Frontal cortex (tissue), 4 donors: Measurements from ENCODE around the gene SMIM24. TPM values are rescaled to one million over a fixed set of nuclear protein-coding genes. Genes with fewer than 3 reads are reported as not detected.
"Not testable (repeated sequence)": the region's sequence is repeated elsewhere in the genome, so short reads cannot be mapped to it uniquely, and the experiment has no call there.

Experiments
- DNase-seq, 2 donors: peaks; one replicate each; pipeline ENCODE4 v3.0.0; 2012; ENCODE audit warnings: low spot score in 2 of 2
- FAIRE-seq: peaks from 2 replicates; lab custom pipeline; 2012; peaks lifted over from hg19 to GRCh38; lab: Jason Lieb, UNC
- total RNA-seq: library from RNA; depleted of rRNA; stranded (reverse); fragments of >200 nt; gene quantifications from one replicate; pipeline ENCODE4 v1.2.3, GENCODE V29; 2014
- donor health status: control.
- donor health status: control.
- donor health status: control.

Gene SMIM24
- total RNA-seq: not detected

DNA sequence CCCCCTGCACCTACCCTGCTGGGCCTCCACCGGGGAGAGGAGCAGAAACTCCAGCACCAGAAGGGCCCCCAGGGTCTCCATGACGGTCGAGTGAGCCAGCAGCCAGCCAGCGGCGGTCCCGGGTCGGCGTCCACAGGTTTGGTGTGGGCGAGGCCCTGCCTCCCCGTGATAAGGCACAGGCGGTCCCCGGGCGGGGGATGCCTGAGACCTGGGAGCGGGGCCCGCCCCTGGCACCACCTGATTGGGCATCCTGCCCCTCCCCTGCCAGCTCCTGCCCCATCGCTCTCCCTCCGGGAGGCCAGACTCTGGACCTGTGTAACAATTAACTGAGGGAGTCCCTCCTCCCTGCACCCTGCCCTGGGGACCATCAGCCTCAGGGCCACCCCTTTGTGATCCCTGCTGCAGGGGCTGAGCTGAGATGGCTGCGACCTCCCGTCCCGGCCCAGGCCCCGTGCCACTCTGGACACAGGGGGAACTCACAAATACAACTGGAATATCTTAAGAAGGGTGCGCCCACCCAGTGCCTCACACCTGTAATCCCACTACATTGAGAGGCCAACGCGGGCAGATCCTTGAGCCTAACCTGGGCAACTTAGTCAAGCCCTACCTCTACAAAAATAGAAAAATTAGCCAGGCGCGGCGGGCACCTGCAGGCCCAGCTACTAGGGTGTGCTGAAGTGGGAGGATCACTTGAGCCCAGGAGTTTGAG is at the start of gene SMIM24:
Gene SMIM24, minus strand, starts transcription at position 143 of the 709 bp plus-strand sequence. Its CDS starts 62 bp downstream, at position 81.
- DNase-seq (no peak), FAIRE-seq (no peak)

GRCh38 chr19:3529299-3529698 is 49.0 kb upstream of the SMIM24 start:
- not testable (repeated sequence) for FAIRE-seq, DNase-seq

DNA sequence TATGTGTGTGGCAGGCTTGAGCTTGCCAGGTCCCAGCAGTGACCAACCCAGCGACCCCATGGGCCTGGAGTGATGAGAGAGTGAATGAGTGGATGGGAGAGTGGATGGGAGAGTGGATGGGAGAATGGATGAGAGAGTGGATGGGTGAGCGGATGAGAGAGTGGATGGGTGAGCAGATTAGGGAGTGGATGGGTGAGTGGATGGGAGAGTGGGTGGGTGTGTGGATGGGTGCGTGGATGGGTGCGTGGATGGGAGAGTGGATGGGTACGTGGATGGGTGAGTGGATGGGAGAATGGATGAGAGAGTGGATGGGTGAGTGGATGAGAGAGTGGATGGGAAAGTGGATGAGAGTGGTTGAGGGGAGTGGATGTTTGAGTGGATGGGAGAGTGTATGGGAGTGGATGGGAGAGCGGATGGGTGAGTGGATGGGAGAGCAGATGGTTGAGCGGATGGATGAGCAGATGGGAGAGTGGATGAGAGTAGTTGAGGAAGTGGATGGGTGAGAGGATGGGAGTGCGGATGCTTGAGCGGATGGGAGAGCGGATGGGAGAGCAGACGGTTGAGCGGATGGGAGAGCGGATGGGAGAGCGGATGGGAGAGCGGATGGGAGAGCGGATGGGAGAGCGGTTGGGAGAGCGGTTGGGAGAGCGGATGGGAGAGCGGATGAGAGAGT is 48.4 kb upstream of the SMIM24 start:
- no peak for DNase-seq

DNA sequence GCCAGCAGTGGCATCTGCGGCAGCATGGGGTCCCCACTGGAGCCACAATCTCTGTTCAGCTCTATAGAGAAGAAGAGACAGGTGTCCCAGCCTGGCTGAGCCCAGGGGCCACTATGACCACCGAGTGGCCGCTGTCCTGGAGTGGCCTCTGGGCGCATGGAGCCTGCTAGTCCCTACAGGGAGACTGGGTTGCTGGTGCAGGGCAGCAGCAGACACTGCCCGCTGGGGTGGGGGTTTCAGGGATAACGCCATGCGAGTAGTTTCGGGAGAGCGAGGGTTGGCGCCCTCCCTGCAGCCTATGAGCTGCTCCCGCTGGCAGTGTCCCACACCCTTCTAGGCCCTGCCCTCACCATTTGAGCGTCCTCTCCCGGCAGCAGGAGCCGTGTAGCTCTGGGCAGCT is 47.8 kb upstream of the SMIM24 start:
- no peak for DNase-seq
- FAIRE-seq: no peak

More for the DNA sequence above, 48.4 kb upstream of the SMIM24 start:
- no peak for FAIRE-seq

DNA sequence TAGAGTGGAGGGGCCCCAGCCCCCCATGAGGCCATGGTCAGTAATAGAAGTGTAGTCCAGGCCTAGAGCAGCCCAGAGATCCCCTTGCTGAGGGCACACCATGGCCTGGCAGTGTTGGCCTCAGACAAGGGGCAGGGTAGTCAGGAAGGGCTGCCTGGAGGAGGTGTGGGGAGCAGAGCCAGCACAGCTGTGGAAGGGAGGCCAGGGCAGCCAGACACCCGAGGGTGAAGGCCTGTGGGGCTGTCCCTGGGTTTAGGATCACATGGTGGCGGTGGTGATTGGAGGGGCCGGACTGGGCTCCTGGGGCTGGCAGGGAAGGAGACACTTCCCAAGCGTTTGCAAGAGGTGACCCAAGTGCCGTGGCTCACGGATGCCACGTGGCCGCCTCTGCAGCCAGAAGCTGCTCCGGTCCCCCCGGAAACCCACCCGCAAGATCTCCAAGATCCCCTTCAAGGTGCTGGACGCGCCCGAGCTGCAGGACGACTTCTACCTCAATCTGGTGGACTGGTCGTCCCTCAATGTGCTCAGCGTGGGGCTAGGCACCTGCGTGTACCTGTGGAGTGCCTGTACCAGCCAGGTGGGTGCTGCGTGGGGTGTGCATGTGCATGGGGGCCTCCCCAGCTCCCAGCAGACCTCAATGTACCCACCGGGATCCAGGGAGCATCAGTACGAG is 47.0 kb upstream of the SMIM24 start:
- no peak for FAIRE-seq
- DNase-seq: no peak

- DNase-seq: no peak
- no peak for FAIRE-seq
Observed at GRCh38 chr19:3526507-3527237, 46.3 kb upstream of the SMIM24 start.

DNA sequence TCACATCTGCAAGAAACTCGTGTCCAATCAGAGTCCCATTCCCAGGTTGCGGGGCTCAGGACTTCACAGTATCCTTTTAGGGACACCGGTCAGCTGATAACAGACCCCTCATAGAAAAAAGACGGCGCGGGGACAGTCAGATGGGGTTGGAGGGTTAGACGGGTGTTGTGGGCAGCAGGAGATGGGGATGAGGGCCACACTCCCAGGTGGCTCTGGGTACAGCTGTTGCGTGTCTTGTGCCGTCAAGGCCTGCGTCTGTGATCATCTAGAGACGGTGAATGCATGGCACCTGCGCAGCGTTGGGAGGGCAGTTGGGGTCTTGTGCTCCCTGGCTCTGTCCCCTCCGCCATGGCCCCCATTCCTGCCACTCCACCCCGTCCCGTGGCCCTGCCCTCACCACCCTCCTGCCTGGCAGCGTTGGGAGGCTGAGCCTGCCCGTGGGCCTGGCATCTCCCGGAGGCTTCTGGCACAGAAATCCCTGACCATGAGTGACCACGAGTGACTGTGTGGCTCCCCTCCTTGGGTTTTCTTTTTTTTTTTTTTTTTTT is 44.7 kb upstream of the SMIM24 start:
- no peak for FAIRE-seq
- DNase-seq: no peak

GRCh38 chr19:3524078-3524842 is 43.9 kb upstream of the SMIM24 start:
- FAIRE-seq: no peak
- DNase-seq: no peak

DNA sequence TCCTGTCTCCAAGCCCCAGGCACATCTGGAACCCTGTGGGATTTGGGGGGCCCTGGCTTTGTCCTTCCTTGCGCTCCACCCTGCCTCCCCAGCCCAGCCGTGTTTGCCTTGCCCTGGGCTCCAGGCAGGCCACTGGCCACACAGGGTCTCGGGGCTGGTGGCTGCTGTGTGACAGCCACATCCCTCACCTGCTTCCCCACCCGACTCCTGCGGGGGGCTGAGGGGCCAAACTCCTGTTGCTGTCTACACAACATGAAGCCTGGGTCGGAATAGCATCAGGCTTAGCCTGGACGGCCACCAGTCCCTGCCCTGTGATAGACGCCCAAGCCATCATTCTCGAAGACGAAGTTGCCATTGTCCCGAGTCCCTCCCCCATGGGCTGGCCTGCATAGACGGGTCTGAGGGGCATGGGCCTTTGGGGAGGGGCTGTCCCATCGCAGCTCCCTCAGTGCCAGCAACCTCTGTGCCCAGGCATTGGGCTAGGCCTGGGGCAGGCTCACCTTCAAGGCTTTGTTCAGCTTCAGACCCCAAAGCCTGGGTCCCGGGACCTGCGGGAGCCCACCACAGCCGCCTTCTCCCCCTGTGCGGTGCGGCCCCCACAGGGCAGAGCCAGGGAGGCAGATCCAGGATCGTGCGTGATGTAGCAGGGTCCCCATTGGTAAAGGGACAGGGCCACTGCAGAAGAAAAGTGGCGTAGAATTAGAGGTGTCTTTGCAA is 43.2 kb upstream of the SMIM24 start:
- no peak for DNase-seq
- no peak for FAIRE-seq

DNA sequence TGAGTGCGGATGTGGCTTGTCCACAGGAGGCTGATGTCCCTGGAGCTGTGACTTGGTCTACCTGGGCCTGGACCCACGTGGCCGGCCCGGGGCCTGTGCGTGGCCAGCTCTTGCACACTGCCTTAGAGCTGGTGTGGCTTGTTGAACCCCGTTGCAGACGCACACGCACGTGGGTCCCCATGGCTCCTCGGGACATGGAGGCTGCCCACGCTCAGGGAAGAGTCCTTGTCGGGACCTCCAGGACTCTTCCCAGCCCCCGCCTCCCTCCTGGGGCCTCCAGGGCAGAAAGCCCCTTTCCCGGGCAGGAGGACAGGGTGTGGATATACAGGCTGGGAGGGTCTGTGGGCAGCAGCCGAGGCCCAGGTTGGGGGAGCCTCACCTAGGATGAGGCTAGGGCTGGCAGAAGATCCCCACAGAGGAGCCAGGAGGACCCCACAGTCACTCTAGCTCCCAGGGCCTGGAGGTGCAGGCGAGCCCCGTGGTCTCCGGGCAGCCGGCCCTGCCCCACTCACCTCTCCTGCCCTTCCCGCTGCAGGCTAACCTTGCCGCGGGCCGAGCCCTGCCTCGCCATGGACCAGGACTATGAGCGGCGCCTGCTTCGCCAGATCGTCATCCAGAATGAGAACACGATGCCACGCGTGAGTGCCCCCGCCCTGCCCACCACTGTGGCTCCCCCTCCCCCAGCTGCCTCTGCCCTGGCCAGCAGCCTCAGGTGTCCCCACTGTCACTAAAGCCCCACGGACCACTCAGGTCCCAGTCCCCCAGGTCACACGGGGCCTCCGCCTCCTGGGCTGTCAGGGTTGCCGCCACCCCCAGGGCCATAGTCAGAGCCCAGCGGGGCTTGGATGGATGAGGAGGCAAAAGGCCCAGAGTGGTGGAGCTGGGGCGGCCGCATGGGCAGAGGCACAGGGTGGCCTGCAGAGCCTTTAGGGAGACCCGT is 42.4 kb upstream of the SMIM24 start:
- DNase-seq (no peak), FAIRE-seq (no peak)

GRCh38 chr19:3521104-3521445 is 40.8 kb upstream of the SMIM24 start:
- FAIRE-seq: no peak

DNA sequence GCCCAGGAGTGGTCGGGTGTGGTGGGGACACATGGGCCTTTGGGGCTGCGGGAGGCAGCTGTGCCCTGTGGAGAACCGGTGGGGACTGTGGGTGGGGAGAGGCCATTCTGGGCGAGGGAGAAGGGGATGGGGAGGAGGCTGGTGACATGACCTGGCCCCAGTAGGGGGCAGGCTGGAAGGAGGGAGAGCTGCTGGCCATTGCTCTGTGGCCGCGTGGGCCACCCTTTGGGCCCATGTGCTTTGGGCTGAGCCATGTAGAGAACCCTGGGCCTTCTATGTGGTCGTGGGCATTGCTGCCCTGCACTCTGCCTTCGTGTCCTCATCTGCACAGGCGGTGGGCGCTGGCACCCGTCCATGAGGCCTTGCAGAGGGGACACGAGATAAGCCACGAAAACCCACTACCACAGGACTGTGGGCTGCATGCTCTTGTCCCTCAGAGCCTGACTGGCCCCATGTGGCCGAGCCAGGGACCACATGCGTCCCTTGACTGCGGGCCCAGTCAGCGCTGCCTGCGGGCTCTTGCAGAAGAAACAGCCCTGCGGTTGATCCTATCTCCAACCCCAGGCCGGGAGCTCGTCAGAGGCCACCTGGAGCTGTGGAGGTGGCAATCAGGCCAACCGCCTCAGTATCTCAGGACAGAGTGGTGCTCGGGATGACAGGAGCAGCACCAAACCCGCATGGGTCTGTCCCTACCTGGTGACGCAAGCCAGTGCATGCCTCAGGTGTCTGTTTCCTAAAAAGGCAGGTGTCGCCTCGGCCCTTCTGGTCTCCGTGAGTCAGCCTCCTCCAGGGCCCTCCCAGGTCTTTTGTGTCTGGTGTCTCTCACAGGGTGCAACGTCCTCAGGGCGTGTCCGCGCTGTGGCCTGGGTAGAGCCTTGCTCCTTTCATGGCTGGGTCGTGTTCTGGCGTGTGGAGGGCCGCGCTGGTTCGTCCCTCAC is 40.1 kb upstream of the SMIM24 start:
- FAIRE-seq: no peak
- DNase-seq: no peak

More at GRCh38 chr19:3521104-3521445, 40.8 kb upstream of the SMIM24 start:
- DNase-seq: no peak

- DNase-seq: no peak
- no peak for FAIRE-seq
Observed at GRCh38 chr19:3519126-3519525, 38.8 kb upstream of the SMIM24 start.

DNA sequence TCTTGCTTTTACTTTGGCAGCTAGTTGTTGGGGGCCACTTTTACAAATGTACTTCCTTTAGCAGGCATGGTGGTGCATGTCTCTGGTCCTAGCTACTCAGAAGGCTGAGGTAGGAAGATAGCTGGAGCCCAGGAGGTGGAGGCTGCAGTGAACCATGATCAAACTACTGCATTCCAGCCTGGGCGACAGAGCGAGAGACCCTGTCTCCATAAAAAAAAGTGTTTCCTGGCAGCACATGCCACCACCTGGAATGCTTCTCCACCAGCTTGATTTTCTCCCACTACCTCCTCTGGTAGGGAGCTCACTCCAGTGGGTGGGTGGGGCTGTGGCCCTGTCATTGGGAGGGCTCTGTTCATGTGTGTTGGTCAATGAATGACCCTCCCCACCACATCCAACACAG is 38.3 kb upstream of the SMIM24 start:
- DNase-seq: no peak
- FAIRE-seq: no peak

DNA sequence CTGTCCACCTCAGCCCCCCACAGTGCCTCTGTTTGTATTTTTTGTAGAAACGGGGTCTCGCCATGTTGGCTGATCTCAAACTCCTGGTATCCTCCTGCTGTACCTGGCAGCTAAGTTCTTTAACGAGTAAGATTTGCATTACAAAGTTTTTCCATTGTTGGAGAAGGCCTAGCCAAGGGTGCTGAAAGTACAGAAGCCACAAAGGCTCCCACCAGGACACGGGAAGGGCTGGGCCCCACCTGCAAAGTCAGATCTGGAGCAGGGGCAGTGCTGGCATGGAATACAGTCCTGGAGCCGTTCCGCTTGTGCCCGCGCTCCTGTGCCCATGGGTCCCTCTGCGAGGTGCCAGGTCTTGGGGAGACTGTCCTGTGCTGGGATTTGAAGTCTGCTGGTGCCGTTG is 37.9 kb upstream of the SMIM24 start:
- FAIRE-seq (no peak), DNase-seq (no peak)

DNA sequence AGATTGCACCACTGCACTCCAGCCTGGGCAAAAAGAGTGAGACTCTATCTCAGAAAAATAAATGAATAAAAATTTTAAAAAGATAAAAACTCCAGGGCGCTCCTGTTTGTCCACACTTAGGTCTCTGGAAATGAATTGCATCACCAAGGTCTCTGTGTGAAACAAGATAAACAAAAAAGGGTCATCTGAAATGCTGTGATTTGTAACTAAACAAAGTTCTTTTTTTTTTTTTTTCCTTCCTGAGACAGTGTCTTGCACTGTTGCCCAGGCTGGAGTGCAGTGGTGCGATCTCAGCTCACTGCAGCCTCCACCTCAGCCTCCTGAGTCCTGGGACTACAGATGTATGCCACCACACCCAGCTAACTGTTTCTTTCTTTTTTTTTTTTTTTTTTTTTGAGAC is 37.3 kb upstream of the SMIM24 start:
- DNase-seq (no peak), FAIRE-seq (no peak)
